ENCODE results near the gene MIEF1. TPM values are rescaled to one million over a fixed set of nuclear protein-coding genes. Genes with fewer than 3 reads are reported as not detected.
A peak's percentile ranks its signal among the peaks of the same experiment; 100 is the strongest.

MIEF1 gene
- total and polyA plus RNA-seq, 2 donors = 12.2 to 18.4 TPM

DNA sequence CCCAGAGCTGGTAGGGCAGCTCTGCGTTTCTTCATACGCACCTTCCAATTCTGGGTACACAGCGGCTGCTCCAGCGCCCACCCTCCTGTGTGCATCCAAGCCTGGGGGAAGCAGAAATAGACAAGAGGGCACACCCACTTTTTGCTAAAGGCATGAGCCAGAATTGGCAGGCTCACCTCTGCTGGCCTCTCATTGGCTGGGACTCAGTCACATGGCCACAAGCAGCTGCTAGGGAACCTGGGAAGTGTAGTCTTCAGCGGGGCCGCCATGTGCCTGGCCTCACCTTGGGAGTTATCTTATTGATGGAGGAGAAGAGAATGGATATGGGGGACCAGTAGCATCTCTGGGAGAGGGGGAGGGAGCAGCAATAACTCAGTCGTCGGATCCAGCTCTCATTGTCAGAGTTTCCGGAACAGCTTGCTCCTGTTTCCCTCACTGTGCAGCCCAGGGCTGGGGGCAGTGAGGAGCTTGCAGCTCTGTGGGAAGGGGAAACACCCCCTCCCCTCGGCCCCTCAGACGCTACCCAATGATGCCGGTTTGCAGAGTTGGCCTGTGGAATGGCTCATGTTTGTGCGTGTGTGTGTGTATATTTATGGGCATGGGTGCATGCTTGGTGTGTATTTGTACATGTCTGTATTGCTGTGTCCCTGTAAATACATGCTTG lies 11.8 kb upstream of the MIEF1 start:
- 44% methylated on average over 13 of the region's 13 CpGs for WGBS
- DNase-seq (ENCODE audit: extremely low spot score) = no peak
- H3K4me3 ChIP-seq (ENCODE audit: low read depth, low read length) = no peak overlapping the region
- H3K27ac ChIP-seq (ENCODE audit: low read depth) = no peak overlapping the region
- no peaks in the 10 kb centered on the region for H3K36me3 ChIP-seq (ENCODE audit: insufficient read depth)
- H3K4me1 ChIP-seq (ENCODE audit: insufficient read depth) = no peaks in the 10 kb centered on the region

DNA sequence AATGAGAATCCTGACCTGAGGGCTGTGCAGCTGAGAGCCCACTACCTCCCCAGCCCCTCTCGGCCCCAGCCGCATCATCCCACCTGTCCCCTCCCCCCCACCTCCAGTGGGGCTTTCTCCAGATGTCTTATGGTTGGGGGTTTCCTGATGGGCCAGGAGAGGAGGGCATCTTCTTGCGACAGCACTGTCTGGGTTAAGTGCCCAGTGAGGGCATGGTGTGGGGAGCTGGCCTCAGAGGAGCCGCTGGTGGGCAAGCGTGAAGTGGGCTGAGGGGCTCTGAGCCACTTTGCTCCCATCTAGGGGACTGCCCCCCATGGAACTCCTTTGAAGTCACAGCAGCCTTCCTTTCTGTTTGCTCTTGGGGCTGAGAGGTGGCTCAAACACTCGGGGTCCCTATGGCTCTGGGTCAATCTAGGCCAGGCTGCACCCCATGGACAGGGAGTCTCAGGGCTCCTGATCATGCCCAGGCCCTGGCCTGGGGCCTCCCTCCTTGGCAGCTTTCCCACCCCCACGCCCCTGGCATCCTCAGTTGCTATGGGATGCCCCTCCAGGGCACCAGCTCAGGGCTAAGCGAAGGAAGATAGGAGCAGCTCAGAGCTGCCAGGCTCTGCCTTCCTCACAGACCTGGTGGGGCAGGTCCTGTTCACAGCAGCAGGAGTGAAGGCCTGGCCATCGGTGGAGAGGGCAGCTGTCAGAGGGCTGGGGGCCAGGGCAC lies 11.0 kb upstream of the MIEF1 start:
- H3K4me3 ChIP-seq (ENCODE audit: low read depth, low read length) = no peak overlapping the region
- H3K27ac ChIP-seq (ENCODE audit: low read depth) = no peak overlapping the region
- DNase-seq (ENCODE audit: extremely low spot score) = no peak
- no peaks in the 10 kb centered on the region for H3K36me3 ChIP-seq (ENCODE audit: insufficient read depth)
- no peaks in the 10 kb centered on the region for H3K4me1 ChIP-seq (ENCODE audit: insufficient read depth)
- WGBS = 86% methylated on average over 9 of the region's 9 CpGs

- no peaks in the 10 kb centered on the region for H3K4me1 ChIP-seq (ENCODE audit: insufficient read depth)
- H3K36me3 ChIP-seq (ENCODE audit: insufficient read depth) = no peaks in the 10 kb centered on the region
- no peak for DNase-seq (ENCODE audit: extremely low spot score)
- WGBS = 86% methylated on average over 6 of the region's 6 CpGs
- no peak overlapping the region for H3K27ac ChIP-seq (ENCODE audit: low read depth)
- H3K4me3 ChIP-seq (ENCODE audit: low read depth, low read length) = no peak overlapping the region
Measured at GRCh38 chr22:39491696-39492095, 10.4 kb upstream of the MIEF1 start.

- DNase-seq (ENCODE audit: extremely low spot score) = no peak
- H3K4me3 ChIP-seq (ENCODE audit: low read depth, low read length) = no peak overlapping the region
- 86% methylated on average over 3 of the region's 3 CpGs for WGBS
- H3K27ac ChIP-seq (ENCODE audit: low read depth) = no peak overlapping the region
- no peaks in the 10 kb centered on the region for H3K36me3 ChIP-seq (ENCODE audit: insufficient read depth)
- H3K4me1 ChIP-seq (ENCODE audit: insufficient read depth) = no peaks in the 10 kb centered on the region
Measured at GRCh38 chr22:39492186-39492585, 9.9 kb upstream of the MIEF1 start.

DNA sequence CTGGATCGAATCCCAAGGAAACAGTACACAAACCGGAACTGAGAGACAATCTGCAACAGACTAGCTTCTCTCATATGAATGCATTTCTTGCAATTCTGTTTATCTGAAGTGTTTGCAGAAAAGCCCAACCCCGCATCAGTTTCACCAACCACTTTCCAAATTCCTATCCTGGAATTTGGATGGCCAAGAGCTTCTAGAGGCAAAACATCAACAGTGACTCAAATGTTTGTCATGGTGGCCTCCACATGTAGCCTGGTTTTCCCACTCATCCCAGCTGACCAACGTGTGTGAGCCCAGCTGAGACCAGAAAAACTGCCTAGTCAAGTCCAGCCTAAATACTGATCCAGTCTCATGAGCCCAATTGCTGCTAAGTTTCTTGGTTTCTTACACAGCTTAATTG lies 8.3 kb upstream of the MIEF1 start:
- no peak overlapping the region for H3K4me3 ChIP-seq (ENCODE audit: low read depth, low read length)
- no peaks in the 10 kb centered on the region for H3K4me1 ChIP-seq (ENCODE audit: insufficient read depth)
- no peak for DNase-seq (ENCODE audit: extremely low spot score)
- 44% methylated on average over 4 of the region's 4 CpGs for WGBS
- H3K36me3 ChIP-seq (ENCODE audit: insufficient read depth) = no peaks in the 10 kb centered on the region
- no peak overlapping the region for H3K27ac ChIP-seq (ENCODE audit: low read depth)

- no peaks in the 10 kb centered on the region for H3K4me1 ChIP-seq (ENCODE audit: insufficient read depth)
- no peak overlapping the region for H3K4me3 ChIP-seq (ENCODE audit: low read depth, low read length)
- WGBS = 81% methylated on average over 10 of the region's 10 CpGs
- no peak for DNase-seq (ENCODE audit: extremely low spot score)
- no peaks in the 10 kb centered on the region for H3K36me3 ChIP-seq (ENCODE audit: insufficient read depth)
- no peak overlapping the region for H3K27ac ChIP-seq (ENCODE audit: low read depth)
Measured at GRCh38 chr22:39494471-39495120, 7.5 kb upstream of the MIEF1 start.

DNA sequence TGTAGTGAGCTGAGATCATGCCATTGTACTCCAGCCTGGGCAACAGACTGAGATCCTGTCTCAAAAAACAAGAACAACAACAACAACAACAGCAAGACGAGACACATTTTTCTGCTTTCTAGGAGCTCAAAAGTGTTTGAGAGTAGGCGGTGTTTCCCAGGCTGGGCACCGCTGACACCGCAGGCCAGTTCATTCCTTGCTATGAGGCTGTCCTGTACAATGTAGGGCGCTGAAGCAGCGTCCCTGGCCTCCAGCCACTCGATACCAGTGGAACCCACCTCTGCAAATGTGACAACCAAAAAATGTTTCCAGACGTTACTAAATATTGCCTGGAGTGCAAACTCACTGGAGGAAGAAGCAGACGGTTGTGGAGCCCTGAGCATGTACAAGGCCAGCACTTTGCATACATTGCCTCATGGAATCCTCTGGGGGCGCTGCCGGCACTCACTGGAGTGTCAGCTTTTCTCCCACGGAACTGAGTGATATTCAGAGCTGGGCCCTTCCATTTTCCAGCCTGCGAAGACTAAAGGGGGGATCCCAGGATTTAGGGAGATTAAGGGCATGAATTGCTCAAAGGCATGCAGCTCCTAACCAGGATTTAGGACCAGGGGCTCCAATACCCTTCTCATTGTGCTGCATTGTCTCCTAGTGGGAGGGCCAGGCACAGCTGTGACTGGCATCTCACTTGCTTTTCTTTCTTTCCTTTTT lies 5.8 kb upstream of the MIEF1 start:
- Histone ChIP-seq H3K27ac (ENCODE audit: low read depth) (no peak overlapping the region), H3K4me1 (ENCODE audit: insufficient read depth) (no peaks in the 10 kb centered on the region), H3K36me3 (ENCODE audit: insufficient read depth) (no peaks in the 10 kb centered on the region), H3K4me3 (ENCODE audit: low read depth, low read length) (no peak overlapping the region)
- DNase-seq (ENCODE audit: extremely low spot score) = no peak
- WGBS = 42% methylated on average over 13 of the region's 13 CpGs

DNA sequence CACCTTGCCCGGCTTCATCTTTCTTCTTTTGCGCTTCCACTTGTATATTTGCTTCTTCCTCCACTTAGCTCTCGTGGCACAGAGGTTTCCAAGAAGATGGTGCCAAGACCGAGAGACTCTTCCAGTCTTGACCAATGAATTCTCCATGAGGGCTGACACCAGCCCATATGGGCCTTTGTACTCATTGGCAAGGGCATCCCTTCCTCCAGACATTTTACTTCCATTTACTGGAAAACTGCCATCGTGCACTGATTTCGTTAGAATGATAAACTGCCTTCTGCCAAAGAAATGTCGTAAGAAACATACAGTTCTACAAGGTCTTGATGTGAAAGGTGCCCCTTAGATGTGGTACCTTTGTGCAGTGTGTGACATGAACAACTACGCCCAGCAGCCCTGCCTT lies 4.7 kb upstream of the MIEF1 start:
- Histone ChIP-seq H3K4me3 (ENCODE audit: low read depth, low read length) (no peak overlapping the region), H3K4me1 (ENCODE audit: insufficient read depth) (no peaks in the 10 kb centered on the region), H3K27ac (ENCODE audit: low read depth) (no peak overlapping the region), H3K36me3 (ENCODE audit: insufficient read depth) (no peaks in the 10 kb centered on the region)
- DNase-seq (ENCODE audit: extremely low spot score) = no peak
- 81% methylated on average over 8 of the region's 8 CpGs for WGBS

DNA sequence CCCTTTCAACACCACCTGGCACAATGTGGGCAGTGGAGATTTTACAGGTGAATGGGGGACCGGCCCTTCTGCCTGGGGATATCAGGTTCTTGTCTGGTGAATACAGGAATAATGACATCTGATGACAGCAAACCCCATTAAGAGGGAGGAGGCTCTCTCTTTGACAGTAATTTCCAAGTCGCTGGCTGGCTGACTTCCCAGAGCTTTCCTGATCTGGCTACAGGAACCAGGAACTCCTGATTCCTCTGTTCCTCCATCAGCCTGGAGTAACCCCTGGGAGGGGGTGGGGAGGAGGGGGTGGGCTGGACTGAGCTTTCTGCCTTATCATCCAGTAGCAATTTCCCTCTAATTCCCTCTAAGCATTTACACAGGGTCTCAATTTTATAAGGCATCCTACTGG lies 3.7 kb upstream of the MIEF1 start:
- H3K4me1 ChIP-seq (ENCODE audit: insufficient read depth) = peaks cover 4% of the 10 kb centered on the region
- no peak overlapping the region for H3K27ac ChIP-seq (ENCODE audit: low read depth)
- no peak for DNase-seq (ENCODE audit: extremely low spot score)

GRCh38 chr22:39498802-39499201 lies 3.3 kb upstream of the MIEF1 start:
- H3K27ac ChIP-seq (ENCODE audit: low read depth) = no peak overlapping the region
- H3K36me3 ChIP-seq (ENCODE audit: insufficient read depth) = no peaks in the 10 kb centered on the region
- H3K4me1 ChIP-seq (ENCODE audit: insufficient read depth) = peaks cover 4% of the 10 kb centered on the region
- H3K4me3 ChIP-seq (ENCODE audit: low read depth, low read length) = no peak overlapping the region
- DNase-seq (ENCODE audit: extremely low spot score) = no peak
- WGBS = 52% methylated on average over 3 of the region's 3 CpGs

More for the DNA sequence above, 3.7 kb upstream of the MIEF1 start:
- no peaks in the 10 kb centered on the region for H3K36me3 ChIP-seq (ENCODE audit: insufficient read depth)
- H3K4me3 ChIP-seq (ENCODE audit: low read depth, low read length) = no peak overlapping the region
- WGBS = 25% methylated on average over 2 of the region's 2 CpGs

DNA sequence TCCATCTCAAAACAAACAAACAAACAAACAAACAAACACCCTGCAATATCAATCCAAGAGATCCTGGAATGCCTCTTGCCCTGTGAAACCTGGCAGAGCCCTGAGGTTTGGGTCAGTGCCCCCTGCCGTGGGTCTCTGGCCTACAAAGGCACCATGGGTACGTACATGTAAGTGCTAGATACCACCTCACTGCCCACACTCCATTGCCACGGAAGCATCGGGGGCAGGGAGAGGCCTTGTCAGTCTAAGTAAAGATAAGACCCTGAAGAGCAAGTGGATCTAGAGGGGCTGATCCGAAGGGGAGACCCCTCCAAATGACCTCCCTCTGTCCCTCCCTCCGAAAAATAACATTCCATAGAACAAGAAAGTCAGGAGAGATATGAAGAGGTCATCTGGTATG lies 2.0 kb upstream of the MIEF1 start:
- Histone ChIP-seq H3K36me3 (ENCODE audit: insufficient read depth) (no peaks in the 10 kb centered on the region), H3K27ac (ENCODE audit: low read depth) (no peak overlapping the region), H3K4me3 (ENCODE audit: low read depth, low read length) (no peak overlapping the region), H3K4me1 (ENCODE audit: insufficient read depth) (peaks cover 4% of the 10 kb centered on the region)
- 86% methylated on average over 6 of the region's 6 CpGs for WGBS
- no peak for DNase-seq (ENCODE audit: extremely low spot score)

- Histone ChIP-seq H3K27ac (ENCODE audit: low read depth) (peak overlapping the region; percentile 84), H3K4me3 (ENCODE audit: low read depth, low read length) (peak overlapping the region; percentile 17), H3K4me1 (ENCODE audit: insufficient read depth) (peaks cover 4% of the 10 kb centered on the region), H3K36me3 (ENCODE audit: insufficient read depth) (no peaks in the 10 kb centered on the region)
- no peak for DNase-seq (ENCODE audit: extremely low spot score)
- WGBS = 21% methylated on average over 13 of the region's 13 CpGs
Measured at GRCh38 chr22:39501644-39502108, 414 bp upstream of the MIEF1 start.

GRCh38 chr22:39502789-39503409 lies 809 bp downstream of the MIEF1 start:
- no peak for DNase-seq (ENCODE audit: extremely low spot score)
- H3K36me3 ChIP-seq (ENCODE audit: insufficient read depth) = no peaks in the 10 kb centered on the region
- H3K4me1 ChIP-seq (ENCODE audit: insufficient read depth) = peaks cover 4% of the 10 kb centered on the region
- 10% methylated on average over 18 of the region's 18 CpGs for WGBS
- no peak overlapping the region for H3K27ac ChIP-seq (ENCODE audit: low read depth)
- peak overlapping the region; percentile 91 for H3K4me3 ChIP-seq (ENCODE audit: low read depth, low read length)
